ENCODE data around the gene EFHC2.

DNA sequence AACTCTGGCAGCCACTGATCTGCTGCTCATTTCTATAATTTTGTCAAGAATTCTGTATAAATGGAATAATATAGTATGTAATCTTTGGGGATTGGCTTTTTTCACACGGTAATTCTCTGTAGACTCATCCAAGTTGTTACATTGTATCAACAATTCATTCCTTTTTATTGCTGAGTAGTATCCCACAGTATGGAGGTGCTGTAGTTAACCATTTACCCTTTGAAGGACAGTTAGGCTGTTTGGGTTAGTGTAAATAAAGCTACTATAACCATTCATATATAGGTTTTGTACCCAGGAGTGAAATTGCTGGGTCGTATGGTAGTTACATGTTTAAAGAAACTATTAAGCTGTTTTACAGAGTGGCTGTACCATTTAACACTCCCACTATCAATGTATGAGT, 213.3 kb downstream of the EFHC2 start:
- TF ChIP-seq CTCF (IDR thresholded peaks at IDR 0.05 in 8 of 11, conservative IDR thresholded peaks at IDR 0.05 in 3 of 11) (no peak), POLR2A (IDR thresholded peaks at IDR 0.05) (no peak)
